Left renal pelvis (tissue), 4 donors: ENCODE measurements around the gene LRIF1. TPM values are rescaled to one million over a fixed set of nuclear protein-coding genes. Genes with fewer than 3 reads are reported as not detected.
"Not testable (repeated sequence)": the region's sequence is repeated elsewhere in the genome, so short reads cannot be mapped to it uniquely, and the experiment has no call there.

Experiments used
- DNase-seq, 4 donors: peaks; one replicate each; pipeline ENCODE4 v3.0.0-alpha.2; 2013; ENCODE audit warnings: low read depth in 4 of 4, low spot score in 3 of 4
- polyA plus RNA-seq, 4 donors: library from polyadenylated mRNA; unstranded; fragments of 120-200 nt; gene quantifications; one replicate each; pipeline ENCODE4 v1.2.1, GENCODE V29; 2013; ENCODE audit not compliant: insufficient read length in 4 of 4

Gene LRIF1
- polyA plus RNA-seq = 10 to 100 TPM in 3 of 4 donors, 1 to 10 TPM in 1; 8.7 to 19.8 (median 17.2) TPM

GRCh38 chr1:110963691-110964454, at the start of gene LRIF1:
TSS of gene LRIF1 (minus strand) at chr1:110963922. CDS start at chr1:110963688, 234 bp downstream.
- DNase-seq = peak; percentile 92 to 96 (median 94)

GRCh38 chr1:111008031-111008430, 44.3 kb upstream of the LRIF1 start:
- no peak for DNase-seq

GRCh38 chr1:111006556-111006955, 42.8 kb upstream of the LRIF1 start:
- no peak for DNase-seq

GRCh38 chr1:110999607-111000006, 35.9 kb upstream of the LRIF1 start:
- not testable (repeated sequence) for DNase-seq

GRCh38 chr1:110992329-110992728, 28.6 kb upstream of the LRIF1 start:
- DNase-seq = not testable (repeated sequence)

GRCh38 chr1:110991295-110991694, 27.6 kb upstream of the LRIF1 start:
- DNase-seq = not testable (repeated sequence)

GRCh38 chr1:110990541-110990940, 26.8 kb upstream of the LRIF1 start:
- DNase-seq = no peak

- no peak for DNase-seq
Measured at GRCh38 chr1:110986407-110986891, 22.7 kb upstream of the LRIF1 start.

- no peak for DNase-seq
Measured at GRCh38 chr1:110982320-110982719, 18.6 kb upstream of the LRIF1 start.

GRCh38 chr1:110979154-110979553, 15.4 kb upstream of the LRIF1 start:
- DNase-seq = no peak

- no peak for DNase-seq
Measured at GRCh38 chr1:110976089-110976488, 12.4 kb upstream of the LRIF1 start.

- DNase-seq = no peak
Measured at GRCh38 chr1:110975265-110975664, 11.5 kb upstream of the LRIF1 start.

- DNase-seq = no peak
Measured at GRCh38 chr1:110967256-110967655, 3.5 kb upstream of the LRIF1 start.

- no peak for DNase-seq
Measured at GRCh38 chr1:110964455-110964903, 757 bp upstream of the LRIF1 start.

- peak in 3 of 4 donors; percentile 22 to 36 (median 33) for DNase-seq
Measured at GRCh38 chr1:110962892-110963690, 631 bp downstream of the LRIF1 start.

GRCh38 chr1:110961902-110962301, 1.8 kb downstream of the LRIF1 start:
- DNase-seq = no peak

- no peak for DNase-seq
Measured at GRCh38 chr1:110960777-110961420, 2.8 kb downstream of the LRIF1 start.

- DNase-seq = no peak
Measured at GRCh38 chr1:110957798-110958197, 5.9 kb downstream of the LRIF1 start.

GRCh38 chr1:110956586-110956985, 7.1 kb downstream of the LRIF1 start:
- no peak for DNase-seq

GRCh38 chr1:110953031-110953430, 10.7 kb downstream of the LRIF1 start:
- no peak for DNase-seq

- no peak for DNase-seq
Measured at GRCh38 chr1:110952031-110952430, 11.7 kb downstream of the LRIF1 start.
